H9 (cell line): ENCODE data around the gene NXPH1. TPM values are rescaled to one million over a fixed set of nuclear protein-coding genes. Genes with fewer than 3 reads are reported as not detected.

ENCODE experiments used
- DNase-seq: peaks from one replicate; pipeline ENCODE4 v3.0.0-alpha.2; 2017
- H2AFZ ChIP-seq: one replicate; pipeline ENCODE4 v1.6.1; 2013; ENCODE audit warnings: mild to moderate bottlenecking, low read length, control low read depth, moderate library complexity
- H2AK5ac ChIP-seq: 2 replicates; pipeline ENCODE4 v1.6.1; 2013; ENCODE audit warnings: low read length, control low read depth, mixed read lengths; ENCODE audit not compliant: insufficient read length
- H2BK120ac ChIP-seq: one replicate; pipeline ENCODE4 v1.6.1; 2013; ENCODE audit warnings: low read depth, mild to moderate bottlenecking, low read length, control low read depth, inconsistent platforms; ENCODE audit not compliant: poor library complexity, severe bottlenecking
- H2BK12ac ChIP-seq: 2 replicates; pipeline ENCODE4 v1.6.1; 2013; ENCODE audit warnings: low read length, control low read depth, mixed read lengths, low read depth; ENCODE audit not compliant: insufficient read length
- H2BK15ac ChIP-seq: 2 replicates; pipeline ENCODE4 v1.6.1; 2013; ENCODE audit warnings: low read depth, low read length, control low read depth
- H2BK20ac ChIP-seq: one replicate; pipeline ENCODE4 v1.6.1; 2013; ENCODE audit warnings: low read depth, mild to moderate bottlenecking, low read length, control low read depth, inconsistent platforms; ENCODE audit not compliant: poor library complexity, severe bottlenecking
- H2BK5ac ChIP-seq: 2 replicates; pipeline ENCODE4 v1.6.1; 2013; ENCODE audit warnings: low read length, control low read depth, mixed read lengths; ENCODE audit not compliant: insufficient read length
- H3K14ac ChIP-seq: 2 replicates; pipeline ENCODE4 v1.6.1; 2013; ENCODE audit warnings: low read length, control low read depth; ENCODE audit not compliant: insufficient read depth
- H3K18ac ChIP-seq: 2 replicates; pipeline ENCODE4 v1.6.1; 2013; ENCODE audit warnings: low read depth, mild to moderate bottlenecking, mixed read lengths, low read length, control low read depth; ENCODE audit not compliant: insufficient read length
- H3K23ac ChIP-seq: 2 replicates; pipeline ENCODE4 v1.6.1; 2013; ENCODE audit warnings: low read length, control low read depth, mixed read lengths, low read depth; ENCODE audit not compliant: insufficient read length
- H3K23me2 ChIP-seq: 2 replicates; pipeline ENCODE4 v1.6.1; 2013; ENCODE audit warnings: low read depth, mild to moderate bottlenecking, mixed read lengths, low read length, control low read depth; ENCODE audit not compliant: insufficient read length, poor library complexity, severe bottlenecking
- H3K27ac ChIP-seq: 2 replicates; pipeline ENCODE4 v1.5.1; 2013; ENCODE audit warnings: low read length, control low read depth, mixed read lengths, low read depth; ENCODE audit not compliant: insufficient read length
- H3K27me3 ChIP-seq: 2 replicates; pipeline ENCODE4 v1.6.1; 2013; ENCODE audit warnings: low read length, control low read depth, inconsistent platforms; ENCODE audit not compliant: insufficient read depth
- H3K4ac ChIP-seq: 2 replicates; pipeline ENCODE4 v1.6.1; 2013; ENCODE audit warnings: low read depth, mild to moderate bottlenecking, control low read depth, inconsistent platforms, low read length, moderate library complexity
- H3K4me1 ChIP-seq: 2 replicates; pipeline ENCODE4 v1.6.1; 2013; ENCODE audit warnings: low read length, control low read depth, inconsistent platforms; ENCODE audit not compliant: insufficient read depth
- H3K4me2 ChIP-seq: 2 replicates; pipeline ENCODE4 v1.6.1; 2013; ENCODE audit warnings: low read length, control low read depth, mixed read lengths; ENCODE audit not compliant: insufficient read length, insufficient read depth
- H3K56ac ChIP-seq: 2 replicates; pipeline ENCODE4 v1.6.1; 2013; ENCODE audit warnings: low read depth, mild to moderate bottlenecking, mixed read lengths, low read length, control low read depth; ENCODE audit not compliant: insufficient read length
- H3K79me1 ChIP-seq: 2 replicates; pipeline ENCODE4 v1.6.1; 2013; ENCODE audit warnings: low read depth, mild to moderate bottlenecking, moderate library complexity, low read length, control low read depth, inconsistent platforms; ENCODE audit not compliant: insufficient read depth, poor library complexity, severe bottlenecking
- H3K79me2 ChIP-seq: 2 replicates; pipeline ENCODE4 v1.6.1; 2013; ENCODE audit warnings: low read length, control low read depth, inconsistent platforms; ENCODE audit not compliant: insufficient read depth
- H3K9ac ChIP-seq: 2 replicates; pipeline ENCODE4 v1.6.1; 2013; ENCODE audit warnings: low read length, control low read depth, mixed read lengths; ENCODE audit not compliant: insufficient read length; ENCODE audit errors: extremely low read depth
- H3K9me3 ChIP-seq: one replicate; pipeline ENCODE4 v1.6.1; 2013; ENCODE audit warnings: low read depth, low read length, inconsistent platforms; ENCODE audit not compliant: control insufficient read depth
- H3T11ph ChIP-seq: one replicate; pipeline ENCODE4 v1.6.1; 2013; ENCODE audit warnings: mild to moderate bottlenecking, low read length, control low read depth, inconsistent platforms
- H4K20me1 ChIP-seq: one replicate; pipeline ENCODE4 v1.6.1; 2013; ENCODE audit not compliant: control insufficient read depth, insufficient read length, insufficient read depth
- H4K5ac ChIP-seq: 2 replicates; pipeline ENCODE4 v1.6.1; 2013; ENCODE audit warnings: low read depth, mild to moderate bottlenecking, mixed read lengths, low read length, control low read depth; ENCODE audit not compliant: insufficient read length
- H4K8ac ChIP-seq: replicated peaks from 2 replicates; pipeline ENCODE4 v1.6.1; 2013; ENCODE audit warnings: low read length, control low read depth, mixed read lengths, low read depth; ENCODE audit not compliant: insufficient read length
- H4K91ac ChIP-seq: 2 replicates; pipeline ENCODE4 v1.6.1; 2013; ENCODE audit warnings: low read depth, mild to moderate bottlenecking, moderate library complexity, mixed read lengths, low read length, control low read depth; ENCODE audit not compliant: insufficient read length
- H3K27ac Mint-ChIP-seq, 3 experiments: 2 replicates in 2 of 3; 3 replicates in 1 of 3; pipeline ENCODE4 v1.8.0; 2020 to 2021; ENCODE audit warnings: mixed read lengths in 3 of 3, mild to moderate bottlenecking in 1 of 3, moderate library complexity in 1 of 3
- H3K27me3 Mint-ChIP-seq: 2 replicates; pipeline ENCODE4 v1.8.0; 2021; ENCODE audit warnings: low read depth, mild to moderate bottlenecking, moderate library complexity, mixed read lengths
- H3K36me3 Mint-ChIP-seq, 3 experiments: 2 replicates in 2 of 3; 3 replicates in 1 of 3; pipeline ENCODE4 v1.8.0; 2020 to 2021; ENCODE audit warnings: low read depth in 3 of 3, mixed read lengths in 3 of 3; ENCODE audit not compliant: insufficient read depth in 1 of 3
- H3K4me1 Mint-ChIP-seq, 2 experiments: 2 replicates each; pipeline ENCODE4 v1.8.0; 2020; ENCODE audit warnings: mixed read lengths in 2 of 2
- H3K4me3 Mint-ChIP-seq, 2 experiments: 2 replicates in 1 of 2; 3 replicates in 1 of 2; pipeline ENCODE4 v1.8.0; 2020 to 2021; ENCODE audit warnings: mild to moderate bottlenecking in 2 of 2, mixed read lengths in 2 of 2, moderate library complexity in 1 of 2
- H3K9me3 Mint-ChIP-seq, 2 experiments: 2 replicates in 1 of 2; 3 replicates in 1 of 2; pipeline ENCODE4 v1.8.0; 2020; ENCODE audit warnings: mild to moderate bottlenecking in 2 of 2, mixed read lengths in 2 of 2, moderate library complexity in 1 of 2
- CTCF ChIP-seq: fragments of 200-600 bp; sonication (generic); conservative IDR thresholded peaks from 3 replicates; pipeline ENCODE4 v1.8.0; 2021; ENCODE audit warnings: antibody characterized with exemption, mild to moderate bottlenecking
- WGBS: extraction: QIAGEN DNeasy Blood & Tissue Kit; methylation state at CpG from one replicate; pipeline ENCODE4 v1.1.7; 2013; ENCODE audit warnings: missing lambda C conversion rate, low lambda C conversion rate, mixed read lengths; ENCODE audit not compliant: insufficient read length; ENCODE audit errors: extremely low coverage; 5-methylcytosine and 5-hydroxymethylcytosine counted together
- total RNA-seq: library from RNA; stranded (reverse); gene quantifications from 2 replicates; pipeline ENCODE4 v1.2.1, GENCODE V29; 2021

NXPH1 gene
- total RNA-seq, 1 experiment from 2014 or later, result 0.15 TPM

DNA sequence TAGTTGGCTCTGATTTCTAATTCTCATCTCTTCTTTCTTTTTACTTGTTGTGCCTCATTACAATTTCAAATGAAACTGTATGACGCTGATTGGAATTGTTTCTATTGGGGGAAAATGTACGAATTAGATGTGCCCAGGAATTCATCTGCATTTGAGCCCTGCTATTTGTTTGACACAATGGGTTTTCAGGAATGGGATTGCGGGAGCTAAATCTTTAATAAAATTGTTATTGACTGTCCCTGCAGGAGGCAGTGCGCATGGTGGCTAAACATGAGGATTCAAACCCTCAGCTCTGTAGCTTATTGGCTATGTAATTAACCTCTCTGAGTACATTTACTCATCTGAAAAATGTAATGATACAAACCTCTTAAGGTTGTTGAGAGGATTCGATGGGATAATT is 181.6 kb downstream of the NXPH1 start:
- Histone ChIP-seq H2BK12ac (no peak overlapping the region), H3K14ac (no peak overlapping the region), H4K8ac (no peak overlapping the region), H3K27ac (no peak overlapping the region), H3K18ac (no peak overlapping the region), H3K4me2 (no peak overlapping the region), H3K79me1 (no peaks in the 10 kb centered on the region), H3K27me3 (no peaks in the 10 kb centered on the region), H2AK5ac (no peak overlapping the region), H4K5ac (no peak overlapping the region), H2BK20ac (no peak overlapping the region), H4K91ac (no peak overlapping the region), H3K23ac (no peak overlapping the region), H2BK120ac (no peak overlapping the region), H3K56ac (no peak overlapping the region), H4K20me1 (no peaks in the 10 kb centered on the region), H3K4me1 (peaks cover 2% of the 10 kb centered on the region; the same call in 1 of the 2 replicates), H3T11ph (no peak overlapping the region), H3K4ac (no peak overlapping the region), H2AFZ (no peak overlapping the region), H2BK5ac (no peak overlapping the region), H3K79me2 (no peaks in the 10 kb centered on the region), H2BK15ac (no peak overlapping the region), H3K9me3 (no peaks in the 10 kb centered on the region), H3K23me2 (no peaks in the 10 kb centered on the region), H3K9ac (no peak overlapping the region)
- WGBS, result no CpG with 5 or more reads among the region's 5 CpGs
- H3K36me3 Mint-ChIP-seq, result peaks cover 0 to 4% (median 1%) of the 10 kb centered on the region in 3 experiments; a peak in 2 of 7 replicates
- DNase-seq, result no peak
- no peak for TF ChIP-seq CTCF
- peak overlapping the region in 1 of 2 experiments; percentile 15; a peak in 1 of 5 replicates for H3K4me3 Mint-ChIP-seq
- H3K27me3 Mint-ChIP-seq, result no peaks in the 10 kb centered on the region
- no peaks in the 10 kb centered on the region for H3K9me3 Mint-ChIP-seq
- peak overlapping the region in 2 of 3 experiments; percentile 2 to 87; a peak in 2 of 7 replicates for H3K27ac Mint-ChIP-seq
- H3K4me1 Mint-ChIP-seq, result peaks cover 22 to 32% of the 10 kb centered on the region in 2 experiments
